Measurements from ENCODE around the gene ENDOU. TPM values are rescaled to one million over a fixed set of nuclear protein-coding genes. Genes with fewer than 3 reads are reported as not detected.

The ENDOU gene
- total and polyA plus RNA-seq, 12 donors: 0.11 to 0.56 (median 0.29) TPM; not detected in 1

DNA sequence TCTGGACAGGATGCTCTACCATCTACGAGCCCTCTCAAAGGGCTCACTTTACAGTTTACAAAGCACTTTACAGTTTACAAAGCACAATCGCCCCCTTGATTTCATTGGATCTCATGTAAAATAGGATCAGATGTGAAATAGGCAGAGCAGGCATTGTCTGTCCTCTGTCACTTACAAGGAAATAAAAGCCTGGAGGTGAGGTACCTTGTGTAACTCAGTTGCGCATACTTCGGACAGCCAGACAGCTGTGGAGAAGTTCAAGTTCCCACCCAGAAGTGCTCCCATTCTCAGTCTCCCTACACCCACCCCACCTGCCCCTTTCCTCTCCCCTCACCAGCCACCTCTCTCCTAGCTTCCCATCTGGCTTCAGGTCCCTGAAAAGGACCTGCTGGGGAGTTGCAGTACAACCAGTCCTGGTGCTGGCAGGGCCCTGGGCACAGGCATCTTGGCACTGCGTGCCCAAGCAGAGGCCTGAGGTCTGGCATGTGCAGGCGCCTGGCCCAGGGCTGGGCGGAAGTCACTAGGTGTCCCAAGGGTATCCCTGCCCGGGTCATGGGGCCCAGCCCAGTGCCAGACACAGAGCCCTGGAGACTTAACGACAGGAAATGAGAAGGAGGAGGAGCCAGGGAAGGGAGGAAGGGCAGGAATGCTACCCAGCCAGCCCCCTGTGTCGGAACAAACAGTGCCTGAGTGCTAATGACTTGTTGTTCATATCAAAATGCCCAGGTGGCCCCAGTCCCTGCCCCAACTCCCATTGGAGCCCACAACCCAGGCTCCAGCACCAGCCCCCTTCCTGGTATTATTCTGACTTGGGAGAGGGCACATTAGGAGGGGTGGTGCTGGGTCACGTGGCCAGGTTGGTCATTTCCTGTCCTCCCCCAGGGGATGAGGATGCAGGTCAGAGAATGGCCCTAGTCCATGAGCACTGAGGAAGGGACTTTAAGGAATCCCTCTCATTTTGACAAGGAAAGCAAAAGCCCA is 28.0 kb upstream of the ENDOU start:
- DNase-seq (peak; percentile 84 to 87), ATAC-seq (peak; percentile 76 to 94 (median 90))
- Histone ChIP-seq H3K27ac (peak overlapping the region; percentile 71 to 91 (median 86)), H3K9me3 (no peaks in the 10 kb centered on the region), H3K4me1 (peaks cover 37 to 75% (median 59%) of the 10 kb centered on the region in 9 donors), H3K4me3 (peak overlapping the region in 6 of 10 donors; percentile 6 to 60 (median 12)), H3K36me3 (peaks cover 0 to 42% (median 0%) of the 10 kb centered on the region in 9 donors), H3K27me3 (no peaks in the 10 kb centered on the region)
- intact Hi-C loops (cut with DNase I): loop anchor here in 2 of 10 donors (2.0 to 10.0 kb wide), 2 partner anchors 17 to 789 kb away; no protein-coding TSS in a partner anchor
- 36 to 39% methylated on average over 11 of the region's 11 CpGs for WGBS, 2 donors
- TF ChIP-seq, protein P1, sequence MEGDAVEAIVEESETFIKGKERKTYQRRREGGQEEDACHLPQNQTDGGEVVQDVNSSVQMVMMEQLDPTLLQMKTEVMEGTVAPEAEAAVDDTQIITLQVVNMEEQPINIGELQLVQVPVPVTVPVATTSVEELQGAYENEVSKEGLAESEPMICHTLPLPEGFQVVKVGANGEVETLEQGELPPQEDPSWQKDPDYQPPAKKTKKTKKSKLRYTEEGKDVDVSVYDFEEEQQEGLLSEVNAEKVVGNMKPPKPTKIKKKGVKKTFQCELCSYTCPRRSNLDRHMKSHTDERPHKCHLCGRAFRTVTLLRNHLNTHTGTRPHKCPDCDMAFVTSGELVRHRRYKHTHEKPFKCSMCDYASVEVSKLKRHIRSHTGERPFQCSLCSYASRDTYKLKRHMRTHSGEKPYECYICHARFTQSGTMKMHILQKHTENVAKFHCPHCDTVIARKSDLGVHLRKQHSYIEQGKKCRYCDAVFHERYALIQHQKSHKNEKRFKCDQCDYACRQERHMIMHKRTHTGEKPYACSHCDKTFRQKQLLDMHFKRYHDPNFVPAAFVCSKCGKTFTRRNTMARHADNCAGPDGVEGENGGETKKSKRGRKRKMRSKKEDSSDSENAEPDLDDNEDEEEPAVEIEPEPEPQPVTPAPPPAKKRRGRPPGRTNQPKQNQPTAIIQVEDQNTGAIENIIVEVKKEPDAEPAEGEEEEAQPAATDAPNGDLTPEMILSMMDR (IDR thresholded peaks at IDR 0.05): no peak

DNA sequence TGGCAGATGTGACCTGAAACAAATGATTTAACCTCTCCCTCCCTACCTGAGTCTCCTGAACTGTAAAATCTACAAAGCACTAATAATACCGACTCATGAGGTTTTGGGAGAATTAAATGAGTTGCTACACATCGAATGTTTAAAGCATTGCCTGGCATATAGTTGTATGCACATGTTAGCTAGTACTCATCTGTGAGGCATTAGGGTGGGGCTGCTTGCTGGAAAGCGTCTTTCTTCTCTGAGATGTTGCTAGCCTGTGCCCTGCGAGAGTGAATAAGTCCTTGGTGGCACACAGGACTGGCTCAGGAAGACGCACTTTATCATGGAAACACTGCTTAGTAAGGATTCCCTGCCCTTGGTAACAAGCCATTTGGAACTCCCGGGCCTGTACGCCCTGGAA is 27.3 kb upstream of the ENDOU start:
- H3K27me3 ChIP-seq: no peaks in the 10 kb centered on the region
- H3K9me3 ChIP-seq: no peaks in the 10 kb centered on the region
- H3K36me3 ChIP-seq: peaks cover 0 to 50% (median 0%) of the 10 kb centered on the region in 9 donors
- intact Hi-C loops (cut with DNase I): loop anchor here in 3 of 10 donors (1.0 to 10.0 kb wide), 3 partner anchors 10 to 788 kb away; no protein-coding TSS in a partner anchor
- TF ChIP-seq, protein P1 (IDR thresholded peaks at IDR 0.05): no peak
- DNase-seq (no peak), ATAC-seq (no peak)
- peaks cover 34 to 67% (median 55%) of the 10 kb centered on the region in 9 donors for H3K4me1 ChIP-seq
- H3K27ac ChIP-seq: peak overlapping the region; percentile 71 to 91 (median 86)
- WGBS, 2 donors: 65 to 68% methylated on average over 7 of the region's 7 CpGs
- no peak overlapping the region for H3K4me3 ChIP-seq

DNA sequence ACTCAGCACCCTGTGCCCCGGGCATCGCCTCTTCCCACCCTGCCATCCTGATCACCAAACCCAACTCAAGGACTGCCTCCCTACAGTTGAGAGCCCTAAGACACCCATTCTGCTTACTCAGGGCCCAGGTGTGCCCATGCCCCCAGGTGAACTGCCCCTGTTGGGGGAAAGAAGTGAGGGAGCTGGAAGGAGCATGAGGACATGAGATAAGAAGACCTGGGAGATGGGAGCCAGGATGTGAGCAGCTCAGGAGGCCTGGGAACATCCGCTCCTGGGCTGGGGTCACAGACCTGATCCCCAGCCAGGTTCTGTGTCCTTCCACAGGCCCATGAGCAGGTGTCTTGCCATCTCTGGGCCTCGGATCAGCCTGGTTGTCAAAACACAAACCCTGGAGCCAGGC is 26.8 kb upstream of the ENDOU start:
- Histone ChIP-seq H3K36me3 (peaks cover 0 to 54% (median 0%) of the 10 kb centered on the region in 9 donors), H3K4me1 (peaks cover 34 to 63% (median 55%) of the 10 kb centered on the region in 9 donors), H3K27me3 (no peaks in the 10 kb centered on the region), H3K4me3 (no peak overlapping the region), H3K27ac (peak overlapping the region in 7 of 10 donors; percentile 72 to 91 (median 88)), H3K9me3 (no peaks in the 10 kb centered on the region)
- WGBS, 2 donors: 89 to 90% methylated on average over 4 of the region's 4 CpGs
- intact Hi-C loops (cut with DNase I): loop anchor here in 3 of 10 donors (1.0 to 10.0 kb wide), 3 partner anchors 10 to 787 kb away; no protein-coding TSS in a partner anchor
- ATAC-seq (no peak), DNase-seq (no peak)
- TF ChIP-seq, protein P1 (IDR thresholded peaks at IDR 0.05): no peak

DNA sequence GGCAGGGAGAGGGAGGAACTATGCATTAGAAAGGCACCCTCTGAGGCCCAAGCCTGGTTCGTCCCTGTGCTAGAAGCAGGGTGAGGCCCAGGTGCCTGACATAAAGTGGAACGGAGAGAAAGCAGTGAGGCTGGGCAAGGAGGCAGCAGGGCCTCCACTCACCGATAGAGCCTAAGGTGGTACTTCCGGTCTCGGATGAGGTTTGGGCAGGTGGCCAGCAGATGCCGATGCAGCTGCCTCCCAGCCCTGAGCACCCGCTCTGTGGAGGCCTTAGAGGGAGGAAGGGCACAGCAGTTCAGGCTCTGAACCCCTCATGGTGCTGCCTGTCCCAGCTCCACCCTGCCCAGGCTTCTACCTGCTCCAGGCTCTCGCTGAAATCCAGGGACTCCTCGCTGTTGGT is 26.3 kb upstream of the ENDOU start:
- DNase-seq: no peak
- H3K27ac ChIP-seq: peak overlapping the region in 5 of 10 donors; percentile 25 to 89 (median 85)
- 63 to 75% methylated on average over 9 of the region's 9 CpGs for WGBS, 2 donors

More for the DNA sequence above, 26.3 kb upstream of the ENDOU start:
- H3K27me3 ChIP-seq: no peaks in the 10 kb centered on the region
- H3K4me1 ChIP-seq: peaks cover 34 to 58% (median 52%) of the 10 kb centered on the region in 9 donors
- no peaks in the 10 kb centered on the region for H3K9me3 ChIP-seq
- intact Hi-C loops (cut with DNase I): loop anchor here in 1 of 10 donors (10.0 kb wide), 1 partner anchor 787 kb away; no protein-coding TSS in a partner anchor
- no peak for ATAC-seq
- no peak overlapping the region for H3K4me3 ChIP-seq
- H3K36me3 ChIP-seq: peaks cover 0 to 60% (median 0%) of the 10 kb centered on the region in 9 donors
- TF ChIP-seq, protein P1 (IDR thresholded peaks at IDR 0.05): no peak

All from heart right ventricle (tissue), 16 donors.